Measurements from ENCODE around the gene THEM4.

DNA sequence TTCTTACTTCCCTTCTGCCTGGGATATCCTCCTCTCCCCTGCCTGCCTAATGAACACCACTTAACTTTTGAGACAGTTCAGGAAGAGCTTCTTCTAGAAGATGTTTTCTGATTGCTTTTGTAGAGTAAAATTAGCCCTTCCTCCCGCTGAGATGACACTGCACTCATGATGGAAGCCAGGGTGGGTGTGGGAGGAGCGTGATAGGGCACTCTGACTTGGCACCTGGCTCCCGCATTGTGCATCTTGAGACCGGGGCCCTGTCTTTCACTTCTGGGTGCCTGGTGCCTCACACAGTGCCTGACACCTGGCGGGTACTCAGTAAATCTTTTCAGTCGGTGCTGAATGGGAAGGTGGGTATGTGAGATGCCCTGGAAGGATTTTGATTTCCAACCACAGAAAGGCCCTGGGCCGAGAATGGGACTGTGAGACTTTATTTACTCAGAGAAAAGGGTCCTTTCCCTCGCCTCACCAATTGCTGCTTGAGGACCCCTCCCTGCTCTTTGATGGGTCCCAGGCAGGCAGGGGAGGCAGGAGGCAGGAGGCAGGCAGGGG is 62.5 kb downstream of the THEM4 start:
- TF ChIP-seq POLR2A (IDR thresholded peaks at IDR 0.05): no peak
- TF ChIP-seq CTCF (IDR thresholded peaks at IDR 0.05): no peak
